ENCODE results near the gene FANCE.

FANCE gene

GRCh38 chr6:35486005-35486925 is 34.1 kb downstream of the FANCE start:
- DNase-seq: no peak

GRCh38 chr6:35487658-35488516 is 35.7 kb downstream of the FANCE start:
- DNase-seq: peak; percentile 73

- DNase-seq: no peak
Observed at GRCh38 chr6:35488517-35488862, 36.4 kb downstream of the FANCE start.

- DNase-seq: peak; percentile 62
Observed at GRCh38 chr6:35489066-35489465, 36.9 kb downstream of the FANCE start.

- DNase-seq: peak; percentile 93
Observed at GRCh38 chr6:35489995-35490791, 38.1 kb downstream of the FANCE start.

GRCh38 chr6:35490821-35491557 is 38.9 kb downstream of the FANCE start:
- DNase-seq: no peak

GRCh38 chr6:35491558-35492257 is 39.6 kb downstream of the FANCE start:
- DNase-seq: no peak

GRCh38 chr6:35492258-35492973 is 40.3 kb downstream of the FANCE start:
- DNase-seq: no peak

GRCh38 chr6:35492974-35493284 is 40.8 kb downstream of the FANCE start:
- DNase-seq: no peak

GRCh38 chr6:35493307-35493983 is 41.3 kb downstream of the FANCE start:
- no peak for DNase-seq

GRCh38 chr6:35494161-35494563 is 42.0 kb downstream of the FANCE start:
- DNase-seq: no peak

- DNase-seq: no peak
Observed at GRCh38 chr6:35495258-35496035, 43.3 kb downstream of the FANCE start.

GRCh38 chr6:35496036-35496840 is 44.1 kb downstream of the FANCE start:
- DNase-seq: no peak

- no peak for DNase-seq
Observed at GRCh38 chr6:35496841-35497570, 44.9 kb downstream of the FANCE start, which contains the start of gene TEAD3. TEAD3 (minus strand) TSS chr6:35497079.

- no peak for DNase-seq
Observed at GRCh38 chr6:35497571-35498421, 45.7 kb downstream of the FANCE start.

GRCh38 chr6:35498422-35499067 is 46.4 kb downstream of the FANCE start:
- no peak for DNase-seq
